Left cardiac atrium (tissue), 4 donors: ENCODE measurements around the gene ZSWIM5. TPM values are rescaled to one million over a fixed set of nuclear protein-coding genes. Genes with fewer than 3 reads are reported as not detected.
"Not testable (repeated sequence)": the region's sequence is repeated elsewhere in the genome, so short reads cannot be mapped to it uniquely, and the experiment has no call there.

ENCODE experiments used
- ATAC-seq, 2 donors: fragments of 200-7000 bp; cut with Tn5 transposase; one replicate each; pipeline ENCODE4 v1.9.1; 2020; ENCODE audit warnings: mild to moderate bottlenecking in 2 of 2, moderate library complexity in 2 of 2
- DNase-seq: peaks from one replicate; pipeline ENCODE4 v3.0.0-alpha.2; 2020
- intact Hi-C, 2 donors: fragments of 100-400 bp; cut with DNase I; formaldehyde crosslinking; loops; one replicate each; pipeline versions ENCODE4 v1.14.1 to v1.15.1; 2022 to 2023
- total RNA-seq, 2 donors: library from RNA; stranded (reverse); fragmentation: NEBNext Ultra II Directional; extraction: Animal tissue kit (Norgen Biotek cat#: 25700); gene quantifications; one replicate each; pipeline ENCODE4 v1.2.1, GENCODE V29; 2021
- donor health status: DM: no; HTN: yes; CAD: no.
- donor health status: DM: no; HTN: yes; CAD: no; lungs with severe emphysema.
- donor health status: DM: yes; HTN: yes; CAD: no.
- donor health status: Dilated cardiomyopathy.

The ZSWIM5 gene
- total RNA-seq, 2 donors from 2014 or later, result 1.3 to 1.5 TPM

- DNase-seq (no peak), ATAC-seq (no peak)
- intact Hi-C loops, result no loop called here
These were observed 210.8 kb downstream of the ZSWIM5 start for GRCh38 chr1:44995467-44996238.

GRCh38 chr1:44994309-44994898 lies 212.0 kb downstream of the ZSWIM5 start:
- DNase-seq, result no peak
- intact Hi-C loops, result no loop called here
- peak; percentile 55 to 56 for ATAC-seq

DNA sequence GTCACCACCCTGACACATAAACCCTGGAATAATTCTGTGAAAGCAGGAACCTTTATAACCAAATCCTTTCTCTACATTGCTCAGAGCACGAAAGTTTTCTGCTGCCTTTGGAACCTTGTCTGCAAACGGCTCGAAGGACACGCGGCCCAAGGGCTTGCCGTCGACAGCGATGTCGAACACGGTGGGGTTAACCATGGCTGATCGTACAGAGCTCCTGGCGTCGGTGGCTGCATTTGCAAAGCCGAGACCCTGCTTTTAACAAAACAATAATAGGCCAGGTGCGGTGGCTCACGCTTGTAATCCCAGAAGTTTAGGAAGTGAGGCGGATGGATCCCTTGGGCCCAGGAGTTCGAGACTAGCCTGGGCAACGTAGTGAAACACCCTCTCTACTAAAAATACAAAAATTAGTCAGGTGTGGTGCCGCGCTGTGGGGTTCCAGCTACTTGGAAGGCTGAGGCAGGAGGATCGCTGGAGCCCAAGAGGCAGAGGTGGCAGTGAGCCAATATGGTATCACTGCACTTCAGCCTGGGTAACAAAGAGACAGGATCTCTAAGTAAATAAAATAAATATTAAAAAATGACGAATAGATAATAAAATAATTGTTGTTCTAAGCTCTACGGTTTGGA lies 217.8 kb downstream of the ZSWIM5 start:
- DNase-seq (no peak), ATAC-seq (no peak)
- intact Hi-C loops, result no loop called here

GRCh38 chr1:44985747-44986359 lies 220.6 kb downstream of the ZSWIM5 start:
- ATAC-seq, result peak in 1 of 2 donors; percentile 15
- DNase-seq, result no peak
- intact Hi-C loops, result no loop called here

- intact Hi-C loops, ATAC-seq, DNase-seq: not testable (repeated sequence)
These were observed 229.0 kb downstream of the ZSWIM5 start for GRCh38 chr1:44977372-44977771.

DNA sequence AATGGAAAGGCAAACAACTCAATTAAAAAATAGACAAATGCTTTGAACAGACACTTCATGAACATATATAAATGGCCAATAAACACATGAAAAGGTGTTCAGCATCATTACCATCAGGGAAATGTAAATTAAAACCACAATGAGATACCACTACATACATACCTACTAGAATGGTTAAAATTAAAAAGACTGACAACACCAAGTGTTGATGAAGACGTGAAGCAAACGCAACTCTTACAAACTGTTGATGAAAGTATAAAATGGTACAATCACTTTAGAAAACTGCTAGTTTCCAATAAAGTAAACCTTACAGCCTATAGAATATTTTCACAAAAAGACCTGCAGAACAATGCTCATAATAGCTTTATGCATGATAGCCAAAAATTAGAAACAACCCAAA lies 230.2 kb downstream of the ZSWIM5 start:
- DNase-seq, result no peak
- intact Hi-C loops, result no loop called here
- no peak for ATAC-seq

DNA sequence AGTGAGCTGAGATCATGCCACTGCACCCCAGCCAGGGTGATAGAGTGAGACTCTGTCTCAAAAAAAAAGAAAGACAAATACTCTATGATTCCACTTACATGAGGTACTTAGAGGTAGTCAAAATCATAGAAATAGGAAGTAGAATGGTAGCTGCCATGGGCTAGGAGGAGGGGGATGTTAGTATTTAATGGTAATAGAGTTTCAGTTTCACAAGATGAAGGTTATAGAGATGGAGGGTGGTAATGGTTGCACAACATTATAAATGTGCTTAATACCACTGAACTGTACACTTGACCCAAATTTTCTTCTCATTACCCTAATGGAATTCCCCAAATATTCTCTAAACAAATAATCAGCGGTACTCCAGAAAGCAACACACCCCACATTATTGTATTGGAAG lies 232.8 kb downstream of the ZSWIM5 start:
- ATAC-seq (no peak), DNase-seq (no peak)
- intact Hi-C loops, result no loop called here

GRCh38 chr1:44970317-44970716 lies 236.1 kb downstream of the ZSWIM5 start:
- intact Hi-C loops, result no loop called here
- no peak for ATAC-seq

More at GRCh38 chr1:44970317-44970716, 236.1 kb downstream of the ZSWIM5 start:
- DNase-seq, result no peak

Other genes with a start within 250 kb of the ZSWIM5 start
- gene EIF2B3, start 220.0 kb downstream of the ZSWIM5 start, total RNA-seq, result 10 to 100 TPM; 26.2 to 34.0 TPM
- 10 to 100 TPM; 18.9 to 24.2 TPM for gene HECTD3, start 195.3 kb downstream of the ZSWIM5 start, total RNA-seq
- 10 to 100 TPM; 63.4 to 65.1 TPM for gene UROD, start 194.4 kb downstream of the ZSWIM5 start, total RNA-seq
- gene HPDL, start 120.3 kb upstream of the ZSWIM5 start, total RNA-seq, result under 1 TPM; 0.27 to 0.50 TPM
- gene TOE1, start 133.6 kb upstream of the ZSWIM5 start, total RNA-seq, result 1 to 10 TPM; 5.4 to 6.6 TPM
- gene MUTYH, start 133.8 kb upstream of the ZSWIM5 start, total RNA-seq, result 10 to 100 TPM in 1 of 2 donors, 1 to 10 TPM in 1; 9.1 to 11.0 TPM